ENCODE measurements around the gene FGD6. TPM values are rescaled to one million over a fixed set of nuclear protein-coding genes. Genes with fewer than 3 reads are reported as not detected.
"Not testable (repeated sequence)": the region's sequence is repeated elsewhere in the genome, so short reads cannot be mapped to it uniquely, and the experiment has no call there.

FGD6 gene
- total and polyA plus RNA-seq, 2 experiments from 2014 or later: 12.9 to 32.4 TPM

DNA sequence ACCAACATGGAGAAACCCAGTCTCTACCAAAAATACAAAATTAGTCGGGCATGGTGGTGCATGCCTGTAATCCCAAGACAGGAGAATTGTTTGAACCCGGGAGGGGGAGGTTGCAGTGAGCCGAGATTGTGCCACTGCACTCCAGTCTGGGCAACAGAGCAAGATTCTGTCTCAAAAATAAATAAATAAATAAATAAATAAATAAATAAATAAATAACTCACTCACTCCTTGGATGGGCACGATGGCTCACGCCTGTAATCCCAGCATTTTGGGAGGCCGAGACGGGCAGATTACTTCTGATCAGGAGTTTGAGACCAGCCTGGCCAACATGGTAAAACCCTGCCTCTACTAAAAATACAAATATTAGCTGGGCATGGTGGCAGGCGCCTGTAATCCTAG, 79.2 kb downstream of the FGD6 start:
- not testable (repeated sequence) for H3K4me2 ChIP-seq; H3K79me2 ChIP-seq (replicated peaks; ENCODE audit: insufficient read depth); H3K4me1 ChIP-seq (ENCODE audit: insufficient read depth); H3F3A ChIP-seq (replicated peaks; ENCODE audit: low read depth); H3K9me3 Mint-ChIP-seq; H3K27ac Mint-ChIP-seq; H3K27ac ChIP-seq (ENCODE audit: low read depth); H3K4me3 ChIP-seq; H2AFZ ChIP-seq; H3K27me3 Mint-ChIP-seq (ENCODE audit: insufficient read depth, low read depth, poor library complexity); H3K4me3 Mint-ChIP-seq; H3K4me1 Mint-ChIP-seq; ATAC-seq; H3K27me3 ChIP-seq (ENCODE audit: insufficient read depth); H3K9me2 ChIP-seq (ENCODE audit: insufficient read depth); DNase-seq (ENCODE audit: low spot score); H4K20me1 ChIP-seq (replicated peaks; ENCODE audit: insufficient read depth)
- H3K36me3 ChIP-seq (ENCODE audit: insufficient read depth): peaks cover 25% of the 10 kb centered on the region
- H3K36me3 Mint-ChIP-seq (ENCODE audit: low read depth): peaks cover 44% of the 10 kb centered on the region

DNA sequence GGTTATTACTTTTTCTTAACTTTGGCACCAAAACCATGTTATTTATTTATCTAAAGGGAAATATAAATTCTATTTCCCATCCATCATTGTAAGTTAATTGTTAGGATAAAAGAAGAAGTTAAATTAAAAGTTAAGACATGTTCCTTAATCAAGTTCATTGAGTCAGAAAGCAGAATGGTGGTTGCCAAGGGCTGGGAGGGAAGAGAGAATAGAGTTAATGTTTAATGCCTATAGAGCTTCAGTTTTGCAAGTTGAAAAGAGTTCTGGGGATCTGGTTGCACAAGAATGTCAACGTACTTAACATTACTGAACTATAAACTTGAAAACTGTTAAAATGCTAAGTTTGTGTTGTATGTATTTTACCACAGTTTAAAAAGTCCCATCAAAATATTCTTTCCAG, 80.7 kb downstream of the FGD6 start:
- H3K9me3 Mint-ChIP-seq: no peaks in the 10 kb centered on the region

More for the DNA sequence above, 80.7 kb downstream of the FGD6 start:
- H4K20me1 ChIP-seq (replicated peaks; ENCODE audit: insufficient read depth): no peaks in the 10 kb centered on the region
- H3K4me1 Mint-ChIP-seq: no peaks in the 10 kb centered on the region; the same call in 2 of the 3 replicates
- H3K36me3 ChIP-seq (ENCODE audit: insufficient read depth): peaks cover 27% of the 10 kb centered on the region
- no peaks in the 10 kb centered on the region for H3K4me1 ChIP-seq (ENCODE audit: insufficient read depth)
- ATAC-seq (no peak), DNase-seq (ENCODE audit: low spot score) (no peak)
- no peaks in the 10 kb centered on the region for H3K27me3 ChIP-seq (ENCODE audit: insufficient read depth)
- no peak overlapping the region for H3K27ac ChIP-seq (ENCODE audit: low read depth)
- H3F3A ChIP-seq (replicated peaks; ENCODE audit: low read depth): no peaks in the 10 kb centered on the region
- no peak overlapping the region for H3K4me3 Mint-ChIP-seq
- no peaks in the 10 kb centered on the region for H3K79me2 ChIP-seq (replicated peaks; ENCODE audit: insufficient read depth)
- H3K4me2 ChIP-seq: no peak overlapping the region
- no peaks in the 10 kb centered on the region for H3K27me3 Mint-ChIP-seq (ENCODE audit: insufficient read depth, low read depth, poor library complexity)
- H3K27ac Mint-ChIP-seq: no peak overlapping the region
- TF ChIP-seq NANOG (IDR thresholded peaks at IDR 0.05; ENCODE audit: borderline replicate concordance): no peak
- no peak for TF ChIP-seq JUNB (IDR thresholded peaks at IDR 0.05; ENCODE audit: unreplicated experiment)
- no peak for TF ChIP-seq EZH2 (IDR thresholded peaks at IDR 0.05; ENCODE audit: low read depth, unreplicated experiment)
- no peak for TF ChIP-seq STAT1 (IDR thresholded peaks at IDR 0.05; ENCODE audit: unreplicated experiment)
- TF ChIP-seq ZNF114 (CRISPR knock-in tag; IDR thresholded peaks at IDR 0.05): no peak
- TF ChIP-seq EZH2phosphoT487 (IDR thresholded peaks at IDR 0.05; ENCODE audit: unreplicated experiment): no peak
- TF ChIP-seq, protein P1, sequence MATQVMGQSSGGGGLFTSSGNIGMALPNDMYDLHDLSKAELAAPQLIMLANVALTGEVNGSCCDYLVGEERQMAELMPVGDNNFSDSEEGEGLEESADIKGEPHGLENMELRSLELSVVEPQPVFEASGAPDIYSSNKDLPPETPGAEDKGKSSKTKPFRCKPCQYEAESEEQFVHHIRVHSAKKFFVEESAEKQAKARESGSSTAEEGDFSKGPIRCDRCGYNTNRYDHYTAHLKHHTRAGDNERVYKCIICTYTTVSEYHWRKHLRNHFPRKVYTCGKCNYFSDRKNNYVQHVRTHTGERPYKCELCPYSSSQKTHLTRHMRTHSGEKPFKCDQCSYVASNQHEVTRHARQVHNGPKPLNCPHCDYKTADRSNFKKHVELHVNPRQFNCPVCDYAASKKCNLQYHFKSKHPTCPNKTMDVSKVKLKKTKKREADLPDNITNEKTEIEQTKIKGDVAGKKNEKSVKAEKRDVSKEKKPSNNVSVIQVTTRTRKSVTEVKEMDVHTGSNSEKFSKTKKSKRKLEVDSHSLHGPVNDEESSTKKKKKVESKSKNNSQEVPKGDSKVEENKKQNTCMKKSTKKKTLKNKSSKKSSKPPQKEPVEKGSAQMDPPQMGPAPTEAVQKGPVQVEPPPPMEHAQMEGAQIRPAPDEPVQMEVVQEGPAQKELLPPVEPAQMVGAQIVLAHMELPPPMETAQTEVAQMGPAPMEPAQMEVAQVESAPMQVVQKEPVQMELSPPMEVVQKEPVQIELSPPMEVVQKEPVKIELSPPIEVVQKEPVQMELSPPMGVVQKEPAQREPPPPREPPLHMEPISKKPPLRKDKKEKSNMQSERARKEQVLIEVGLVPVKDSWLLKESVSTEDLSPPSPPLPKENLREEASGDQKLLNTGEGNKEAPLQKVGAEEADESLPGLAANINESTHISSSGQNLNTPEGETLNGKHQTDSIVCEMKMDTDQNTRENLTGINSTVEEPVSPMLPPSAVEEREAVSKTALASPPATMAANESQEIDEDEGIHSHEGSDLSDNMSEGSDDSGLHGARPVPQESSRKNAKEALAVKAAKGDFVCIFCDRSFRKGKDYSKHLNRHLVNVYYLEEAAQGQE (IDR thresholded peaks at IDR 0.05; ENCODE audit: unreplicated experiment): no peak
- TF ChIP-seq, protein P2, sequence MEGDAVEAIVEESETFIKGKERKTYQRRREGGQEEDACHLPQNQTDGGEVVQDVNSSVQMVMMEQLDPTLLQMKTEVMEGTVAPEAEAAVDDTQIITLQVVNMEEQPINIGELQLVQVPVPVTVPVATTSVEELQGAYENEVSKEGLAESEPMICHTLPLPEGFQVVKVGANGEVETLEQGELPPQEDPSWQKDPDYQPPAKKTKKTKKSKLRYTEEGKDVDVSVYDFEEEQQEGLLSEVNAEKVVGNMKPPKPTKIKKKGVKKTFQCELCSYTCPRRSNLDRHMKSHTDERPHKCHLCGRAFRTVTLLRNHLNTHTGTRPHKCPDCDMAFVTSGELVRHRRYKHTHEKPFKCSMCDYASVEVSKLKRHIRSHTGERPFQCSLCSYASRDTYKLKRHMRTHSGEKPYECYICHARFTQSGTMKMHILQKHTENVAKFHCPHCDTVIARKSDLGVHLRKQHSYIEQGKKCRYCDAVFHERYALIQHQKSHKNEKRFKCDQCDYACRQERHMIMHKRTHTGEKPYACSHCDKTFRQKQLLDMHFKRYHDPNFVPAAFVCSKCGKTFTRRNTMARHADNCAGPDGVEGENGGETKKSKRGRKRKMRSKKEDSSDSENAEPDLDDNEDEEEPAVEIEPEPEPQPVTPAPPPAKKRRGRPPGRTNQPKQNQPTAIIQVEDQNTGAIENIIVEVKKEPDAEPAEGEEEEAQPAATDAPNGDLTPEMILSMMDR (conservative IDR thresholded peaks at IDR 0.05; ENCODE audit: low read depth in 2 of 2): no peak
- no peak for TF ChIP-seq CREB1 (CRISPR knock-in tag; IDR thresholded peaks at IDR 0.05; ENCODE audit: low read depth)
- TF ChIP-seq, protein P3, sequence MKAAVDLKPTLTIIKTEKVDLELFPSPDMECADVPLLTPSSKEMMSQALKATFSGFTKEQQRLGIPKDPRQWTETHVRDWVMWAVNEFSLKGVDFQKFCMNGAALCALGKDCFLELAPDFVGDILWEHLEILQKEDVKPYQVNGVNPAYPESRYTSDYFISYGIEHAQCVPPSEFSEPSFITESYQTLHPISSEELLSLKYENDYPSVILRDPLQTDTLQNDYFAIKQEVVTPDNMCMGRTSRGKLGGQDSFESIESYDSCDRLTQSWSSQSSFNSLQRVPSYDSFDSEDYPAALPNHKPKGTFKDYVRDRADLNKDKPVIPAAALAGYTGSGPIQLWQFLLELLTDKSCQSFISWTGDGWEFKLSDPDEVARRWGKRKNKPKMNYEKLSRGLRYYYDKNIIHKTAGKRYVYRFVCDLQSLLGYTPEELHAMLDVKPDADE (IDR thresholded peaks at IDR 0.05): no peak
- H3K36me3 Mint-ChIP-seq (ENCODE audit: low read depth): peaks cover 49% of the 10 kb centered on the region
- no peak overlapping the region for H3K4me3 ChIP-seq
- 0 out of 2 replicates have a peak, but pooled peaks cover 5% of the 10 kb centered on the region for H3K9me2 ChIP-seq (ENCODE audit: insufficient read depth)
- H2AFZ ChIP-seq: no peak overlapping the region
